ENCODE measurements around the gene TSPAN32. TPM values are rescaled to one million over a fixed set of nuclear protein-coding genes. Genes with fewer than 3 reads are reported as not detected.

TSPAN32 gene
- polyA plus RNA-seq, 2 of the 4 experiments (the other 2 are of a cell fraction), result not detected

GRCh38 chr11:2305788-2306451, 4.1 kb downstream of the TSPAN32 start:
- DNase-seq (ENCODE audit: low read depth in 1 of 2, low spot score in 1 of 2) (no peak), ATAC-seq (peak in 1 of 2 experiments; percentile 6; a peak in 2 of 6 replicates), FAIRE-seq (no peak)
- Histone ChIP-seq H3K4me1 (no peaks in the 10 kb centered on the region), H3K4me2 (no peak overlapping the region), H3K27ac (no peak overlapping the region), H3K4me3 (no peak overlapping the region), H3K9me3 (no peaks in the 10 kb centered on the region)
- CTCF ChIA-PET, result interaction anchor here (0.6 to 30.6 kb wide), 39 partner anchors 10 to 586 kb away, joined by 3 to 903 read pairs (median 7); partner anchors contain the start of gene TSSC4
- POLR2A ChIA-PET, result no interaction called here
- TF ChIP-seq FOSB (CRISPR knock-in tag; IDR thresholded peaks at IDR 0.05) (no peak), TFCP2L1 (CRISPR knock-in tag; IDR thresholded peaks at IDR 0.05) (no peak), ZNF302 (CRISPR knock-in tag; IDR thresholded peaks at IDR 0.05) (no peak), EHMT2 (IDR thresholded peaks at IDR 0.05; ENCODE audit: low read depth) (no peak), JUNB (IDR thresholded peaks at IDR 0.05) (no peak), USF2 (IDR thresholded peaks at IDR 0.05) (no peak), PHF8 (IDR thresholded peaks at IDR 0.05; ENCODE audit: borderline replicate concordance, low read depth) (no peak), TP53 (CRISPR knock-in tag; IDR thresholded peaks at IDR 0.05) (no peak), SREBF2 (IDR thresholded peaks at IDR 0.05) (no peak), POLR2A (IDR thresholded peaks at IDR 0.05; ENCODE audit: low read length) (no peak), E2F6 (IDR thresholded peaks at IDR 0.05; ENCODE audit: borderline replicate concordance, low read depth) (no peak), RNF2 (IDR thresholded peaks at IDR 0.05; ENCODE audit: borderline replicate concordance, low read depth) (no peak), HDAC2 (IDR thresholded peaks at IDR 0.05) (no peak), MAFK (IDR thresholded peaks at IDR 0.05; ENCODE audit: partially characterized antibody) (no peak), HES2 (IDR thresholded peaks at IDR 0.05) (no peak), KDM5A (IDR thresholded peaks at IDR 0.05) (no peak), EP300 (IDR thresholded peaks at IDR 0.05) (no peak), HOXB13 (CRISPR knock-in tag; IDR thresholded peaks at IDR 0.05; ENCODE audit: low read depth) (no peak), MAZ (IDR thresholded peaks at IDR 0.05; ENCODE audit: borderline replicate concordance, low read depth, low read length) (no peak)
- WGBS (ENCODE audit: missing lambda C conversion rate), result 64% methylated on average over 12 of the region's 12 CpGs

GRCh38 chr11:2306452-2306823, 4.6 kb downstream of the TSPAN32 start:
- no peaks in the 10 kb centered on the region for H3K4me1 ChIP-seq
- no peak for FAIRE-seq

More at GRCh38 chr11:2306452-2306823, 4.6 kb downstream of the TSPAN32 start:
- ChIA-PET POLR2A (no interaction called here), CTCF (interaction anchor here (0.6 to 30.6 kb wide), 22 partner anchors 11 to 225 kb away, joined by 3 to 903 read pairs (median 8); partner anchors contain the start of gene TSSC4)
- Histone ChIP-seq H3K9me3 (no peaks in the 10 kb centered on the region), H3K27ac (no peak overlapping the region), H3K4me2 (no peak overlapping the region), H3K4me3 (no peak overlapping the region)
- 52% methylated on average over 4 of the region's 4 CpGs for WGBS (ENCODE audit: missing lambda C conversion rate)
- no peak for DNase-seq (ENCODE audit: low read depth in 1 of 2, low spot score in 1 of 2)
- ATAC-seq, result no peak
- no peak for TF ChIP-seq CEBPB (IDR thresholded peaks at IDR 0.05)
- TF ChIP-seq E2F6 (IDR thresholded peaks at IDR 0.05; ENCODE audit: borderline replicate concordance, low read depth), result no peak
- TF ChIP-seq CBX8 (IDR thresholded peaks at IDR 0.05), result no peak
- no peak for TF ChIP-seq HEYL (CRISPR knock-in tag; IDR thresholded peaks at IDR 0.05)
- TF ChIP-seq ZC3H11A (IDR thresholded peaks at IDR 0.05), result no peak
- no peak for TF ChIP-seq SREBF2 (IDR thresholded peaks at IDR 0.05)
- TF ChIP-seq NFE2L2 (conservative IDR thresholded peaks at IDR 0.05; ENCODE audit: low read length), result no peak

All from A549 (cell line).